HL-60/S4 treated with retinoic acid at 250 ng/mL for 4 days and 3 days (cell line): Measurements from ENCODE around the gene CPN2.

Source experiments
- in situ Hi-C: fragments of 300-500 bp; cut with MboI; formaldehyde crosslinking; loops from 2 replicates; pipeline ENCODE4 v1.7.0; 2022; ENCODE audit warnings: low sequenced_read_pairs

The CPN2 gene

GRCh38 chr3:194382196-194382891 lies 31.2 kb upstream of the CPN2 start:
- in situ Hi-C loops, result no loop called here

GRCh38 chr3:194381460-194381875 lies 30.3 kb upstream of the CPN2 start:
- in situ Hi-C loops, result no loop called here

- in situ Hi-C loops, result no loop called here
Observed at GRCh38 chr3:194380326-194380725, 29.2 kb upstream of the CPN2 start.

- in situ Hi-C loops, result no loop called here
Observed at GRCh38 chr3:194379651-194380050, 28.5 kb upstream of the CPN2 start.

- in situ Hi-C loops, result no loop called here
Observed at GRCh38 chr3:194379231-194379630, 28.1 kb upstream of the CPN2 start.

GRCh38 chr3:194377708-194378107 lies 26.6 kb upstream of the CPN2 start:
- in situ Hi-C loops, result no loop called here

- in situ Hi-C loops, result no loop called here
Observed at GRCh38 chr3:194376241-194376560, 25.1 kb upstream of the CPN2 start.

GRCh38 chr3:194375473-194376240 lies 24.5 kb upstream of the CPN2 start:
- in situ Hi-C loops, result no loop called here

- in situ Hi-C loops, result no loop called here
Observed at GRCh38 chr3:194374935-194375334, 23.8 kb upstream of the CPN2 start.

- in situ Hi-C loops, result no loop called here
Observed at GRCh38 chr3:194373899-194374298, 22.8 kb upstream of the CPN2 start.

GRCh38 chr3:194373028-194373427 lies 21.9 kb upstream of the CPN2 start:
- in situ Hi-C loops, result no loop called here

- in situ Hi-C loops, result no loop called here
Observed at GRCh38 chr3:194370753-194371152, 19.6 kb upstream of the CPN2 start.

GRCh38 chr3:194369522-194370279 lies 18.6 kb upstream of the CPN2 start, which contains the start of gene LRRC15:
TSS of gene LRRC15 (minus strand) at chr3:194369743. CDS start at chr3:194361043, 8,700 bp downstream.
- in situ Hi-C loops, result no loop called here

GRCh38 chr3:194368918-194369317 lies 17.8 kb upstream of the CPN2 start:
- in situ Hi-C loops, result no loop called here

- in situ Hi-C loops, result no loop called here
Observed at GRCh38 chr3:194367992-194368841, 17.1 kb upstream of the CPN2 start.

GRCh38 chr3:194365978-194366490 lies 14.9 kb upstream of the CPN2 start:
- in situ Hi-C loops, result no loop called here

- in situ Hi-C loops, result no loop called here
Observed at GRCh38 chr3:194365526-194365925, 14.4 kb upstream of the CPN2 start.

- in situ Hi-C loops, result no loop called here
Observed at GRCh38 chr3:194364652-194365434, 13.7 kb upstream of the CPN2 start.

- in situ Hi-C loops, result no loop called here
Observed at GRCh38 chr3:194364314-194364651, 13.2 kb upstream of the CPN2 start.

GRCh38 chr3:194360568-194360967 lies 9.4 kb upstream of the CPN2 start:
- in situ Hi-C loops, result no loop called here
